Spleen (tissue), 11 donors: ENCODE data around the gene PARD3B. TPM values are rescaled to one million over a fixed set of nuclear protein-coding genes. Genes with fewer than 3 reads are reported as not detected.

Source experiments
- DNase-seq: peaks from one replicate; pipeline ENCODE4 v3.0.0-alpha.2; 2020
- H3K27ac ChIP-seq, 8 donors: fragments of 200-600 bp; sonication (generic) in 7 of 8; 1 replicate in 4 of 8; 2 replicates in 4 of 8; pipeline versions ENCODE4 v1.5.0 to v1.8.0; 2016 to 2021; ENCODE audit warnings: inconsistent platforms in 4 of 8, mild to moderate bottlenecking in 4 of 8, moderate library complexity in 1 of 8
- H3K27me3 ChIP-seq, 7 donors: fragments of 200-600 bp; sonication (generic) in 6 of 7; replicated peaks in 1 of 7; 1 replicate in 4 of 7; 2 replicates in 3 of 7; pipeline versions ENCODE4 v1.5.0 to v1.8.0; 2016 to 2021; ENCODE audit warnings: inconsistent platforms in 3 of 7, mild to moderate bottlenecking in 1 of 7
- H3K36me3 ChIP-seq, 6 donors: fragments of 200-600 bp; sonication (generic) in 5 of 6; 1 replicate in 4 of 6; 2 replicates in 2 of 6; pipeline versions ENCODE4 v1.5.0 to v1.8.0; 2016 to 2021; ENCODE audit warnings: inconsistent platforms in 2 of 6
- H3K4me1 ChIP-seq, 6 donors: fragments of 200-600 bp; sonication (generic) in 5 of 6; 1 replicate in 3 of 6; 2 replicates in 3 of 6; pipeline versions ENCODE4 v1.5.0 to v1.8.0; 2016 to 2021; ENCODE audit warnings: inconsistent platforms in 3 of 6
- H3K4me3 ChIP-seq, 8 donors: fragments of 200-600 bp; sonication (generic) in 7 of 8; 1 replicate in 4 of 8; 2 replicates in 4 of 8; pipeline versions ENCODE4 v1.5.0 to v1.8.0; 2016 to 2021; ENCODE audit warnings: inconsistent platforms in 4 of 8, mild to moderate bottlenecking in 4 of 8, moderate library complexity in 2 of 8
- H3K9me3 ChIP-seq, 8 donors: fragments of 200-600 bp; sonication (generic) in 7 of 8; 1 replicate in 4 of 8; 2 replicates in 4 of 8; pipeline versions ENCODE4 v1.5.0 to v1.8.0; 2016 to 2021; ENCODE audit warnings: inconsistent platforms in 4 of 8
- POLR2A ChIP-seq, 3 donors: fragments of 450-650 bp; IDR thresholded peaks; one replicate each; pipeline ENCODE4 v1.5.1; 2017; ENCODE audit warnings: antibody characterized with exemption in 3 of 3, mild to moderate bottlenecking in 1 of 3
- POLR2AphosphoS5 ChIP-seq, 3 donors: sonication (generic); formaldehyde crosslinking; IDR thresholded peaks; one replicate each; pipeline ENCODE4 v1.5.1; 2017; ENCODE audit warnings: antibody characterized with exemption in 3 of 3
- WGBS, 5 donors: extraction: QIAGEN DNeasy Blood & Tissue Kit in 3 of 5; methylation state at CpG; one replicate each; pipeline versions ENCODE4 v1.1.5 to v1.1.7; 2013 to 2018; 5-methylcytosine and 5-hydroxymethylcytosine counted together
- intact Hi-C: fragments of 100-400 bp; cut with DNase I; formaldehyde crosslinking; loops from one replicate; pipeline ENCODE4 v1.15.0; 2023; ENCODE audit warnings: low total_unique reads
- polyA plus RNA-seq, 3 donors: library from polyadenylated mRNA; stranded (reverse); fragments of 200-250 nt; gene quantifications; one replicate each; pipeline ENCODE4 v1.2.1, GENCODE V29; 2013
- total RNA-seq, 7 donors: library from RNA; depleted of rRNA in 3 of 7; stranded (reverse); fragments of >200 nt in 3 of 7; fragmentation: NEBNext Ultra II Directional in 4 of 7; extraction: Animal tissue kit (Norgen Biotek cat#: 25700) in 4 of 7; gene quantifications; one replicate each; pipeline versions ENCODE4 v1.1.0 to v1.2.1, GENCODE V29; 2016 to 2021
- TF ChIP-seq, protein P1 (sequence below), 11 experiments: fragments of 200-600 bp in 7 of 11; fragments of 450-650 bp in 4 of 11; sonication (generic) in 4 of 11; IDR thresholded peaks in 8 of 11; conservative IDR thresholded peaks in 3 of 11; 1 replicate in 7 of 11; 2 replicates in 4 of 11; pipeline versions ENCODE4 v1.4.0 to v1.8.0; 2016 to 2021; ENCODE audit warnings: antibody characterized with exemption in 11 of 11, inconsistent platforms in 4 of 11, mild to moderate bottlenecking in 1 of 11
- donor health status: healthy with polysubstance abuse.
- donor health status: DM: no; HTN: no; CAD: no; lungs with moderate emphysema.
- donor health status: DM: no; HTN: no; CAD: no.
- donor health status: Bipolar disorder and iron deficiency.
- donor health status: healthy.
- donor health status: DM: no; HTN: no; CAD: no.
- donor health status: DM: yes; HTN: yes; CAD: no.

The PARD3B gene
- total and polyA plus RNA-seq, 10 donors, result 0.85 to 27.8 (median 14.7) TPM

DNA sequence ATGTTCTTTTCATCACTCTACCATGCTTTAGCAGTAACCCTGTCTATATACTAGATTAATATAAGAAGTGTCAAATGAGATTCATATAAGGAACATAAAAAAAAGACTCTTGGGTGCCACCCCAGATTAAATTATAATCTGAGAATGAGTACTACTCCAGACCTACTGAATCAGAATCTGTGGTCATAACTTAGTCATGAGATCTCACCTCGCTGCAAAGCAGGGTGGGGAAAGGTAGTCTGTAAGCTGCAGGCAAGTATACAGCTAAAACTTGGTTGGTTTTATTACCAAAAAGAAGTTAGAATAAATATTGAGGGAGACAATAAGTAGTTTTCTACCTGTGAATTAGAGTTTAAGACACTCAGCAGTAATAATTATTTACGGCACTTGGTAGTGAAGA is 175.6 kb downstream of the PARD3B start:
- TF ChIP-seq POLR2A (IDR thresholded peaks at IDR 0.05), result no peak
- TF ChIP-seq POLR2AphosphoS5 (IDR thresholded peaks at IDR 0.05), result no peak
- TF ChIP-seq, protein P1, sequence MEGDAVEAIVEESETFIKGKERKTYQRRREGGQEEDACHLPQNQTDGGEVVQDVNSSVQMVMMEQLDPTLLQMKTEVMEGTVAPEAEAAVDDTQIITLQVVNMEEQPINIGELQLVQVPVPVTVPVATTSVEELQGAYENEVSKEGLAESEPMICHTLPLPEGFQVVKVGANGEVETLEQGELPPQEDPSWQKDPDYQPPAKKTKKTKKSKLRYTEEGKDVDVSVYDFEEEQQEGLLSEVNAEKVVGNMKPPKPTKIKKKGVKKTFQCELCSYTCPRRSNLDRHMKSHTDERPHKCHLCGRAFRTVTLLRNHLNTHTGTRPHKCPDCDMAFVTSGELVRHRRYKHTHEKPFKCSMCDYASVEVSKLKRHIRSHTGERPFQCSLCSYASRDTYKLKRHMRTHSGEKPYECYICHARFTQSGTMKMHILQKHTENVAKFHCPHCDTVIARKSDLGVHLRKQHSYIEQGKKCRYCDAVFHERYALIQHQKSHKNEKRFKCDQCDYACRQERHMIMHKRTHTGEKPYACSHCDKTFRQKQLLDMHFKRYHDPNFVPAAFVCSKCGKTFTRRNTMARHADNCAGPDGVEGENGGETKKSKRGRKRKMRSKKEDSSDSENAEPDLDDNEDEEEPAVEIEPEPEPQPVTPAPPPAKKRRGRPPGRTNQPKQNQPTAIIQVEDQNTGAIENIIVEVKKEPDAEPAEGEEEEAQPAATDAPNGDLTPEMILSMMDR (IDR thresholded peaks at IDR 0.05 in 8 of 11, conservative IDR thresholded peaks at IDR 0.05 in 3 of 11), result no peak
- no peaks in the 10 kb centered on the region for H3K4me1 ChIP-seq
- H3K27me3 ChIP-seq, result no peaks in the 10 kb centered on the region
- no peaks in the 10 kb centered on the region for H3K36me3 ChIP-seq
- H3K9me3 ChIP-seq, result no peaks in the 10 kb centered on the region
- H3K4me3 ChIP-seq, result no peak overlapping the region
- 86 to 92% (median 88%) methylated on average over 2 of the region's 2 CpGs for WGBS, 5 donors
- DNase-seq, result no peak
- intact Hi-C loops, result no loop called here
- H3K27ac ChIP-seq, result no peak overlapping the region

DNA sequence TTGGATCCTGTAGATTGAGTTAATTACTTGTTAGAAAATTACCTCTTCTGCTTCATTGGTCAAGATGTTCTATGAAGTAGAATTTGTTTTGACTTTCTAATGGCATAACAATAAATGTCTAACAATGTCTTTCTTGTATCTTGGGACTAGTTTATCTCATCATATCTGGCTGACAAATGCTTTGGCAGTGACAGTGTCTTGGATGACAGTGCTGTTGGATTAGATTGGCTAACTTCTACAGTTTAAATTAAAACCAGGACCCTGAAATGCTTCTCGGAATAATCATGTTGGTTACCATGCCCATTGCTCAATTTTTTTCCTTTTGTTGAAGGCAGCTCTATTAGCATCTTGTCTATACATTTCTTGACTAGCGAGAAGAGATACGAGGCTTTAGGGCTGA is 176.9 kb downstream of the PARD3B start:
- Histone ChIP-seq H3K27ac (no peak overlapping the region), H3K4me3 (no peak overlapping the region), H3K9me3 (no peaks in the 10 kb centered on the region), H3K36me3 (no peaks in the 10 kb centered on the region), H3K4me1 (no peaks in the 10 kb centered on the region), H3K27me3 (no peaks in the 10 kb centered on the region)
- no peak for DNase-seq
- 91 to 95% (median 94%) methylated on average over 3 of the region's 3 CpGs for WGBS, 5 donors
- intact Hi-C loops, result no loop called here
- TF ChIP-seq POLR2AphosphoS5 (IDR thresholded peaks at IDR 0.05) (no peak), POLR2A (IDR thresholded peaks at IDR 0.05) (no peak)
- TF ChIP-seq, protein P1 (IDR thresholded peaks at IDR 0.05 in 8 of 11, conservative IDR thresholded peaks at IDR 0.05 in 3 of 11), result no peak

DNA sequence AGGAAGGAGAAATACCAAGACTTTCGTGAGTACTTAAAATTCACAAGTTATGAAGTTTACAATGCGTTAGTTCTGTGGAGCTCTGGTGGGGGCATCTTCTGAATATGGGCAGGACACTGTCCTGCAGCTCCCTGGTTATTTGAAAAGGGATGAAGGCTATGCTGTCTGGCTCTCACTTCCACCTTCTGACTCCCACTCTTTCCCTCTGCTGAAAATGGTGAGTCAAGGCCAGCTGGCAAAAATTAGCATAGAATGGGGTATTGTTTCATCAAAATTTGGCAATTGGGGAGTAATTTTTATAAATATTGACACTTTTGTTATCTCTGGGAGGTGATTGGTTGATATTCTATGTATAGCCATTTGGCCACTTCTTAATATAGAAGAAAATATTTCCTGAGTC is 177.4 kb downstream of the PARD3B start:
- intact Hi-C loops, result no loop called here
- 75 to 88% (median 86%) methylated on average over 2 of the region's 2 CpGs for WGBS, 5 donors

DNA sequence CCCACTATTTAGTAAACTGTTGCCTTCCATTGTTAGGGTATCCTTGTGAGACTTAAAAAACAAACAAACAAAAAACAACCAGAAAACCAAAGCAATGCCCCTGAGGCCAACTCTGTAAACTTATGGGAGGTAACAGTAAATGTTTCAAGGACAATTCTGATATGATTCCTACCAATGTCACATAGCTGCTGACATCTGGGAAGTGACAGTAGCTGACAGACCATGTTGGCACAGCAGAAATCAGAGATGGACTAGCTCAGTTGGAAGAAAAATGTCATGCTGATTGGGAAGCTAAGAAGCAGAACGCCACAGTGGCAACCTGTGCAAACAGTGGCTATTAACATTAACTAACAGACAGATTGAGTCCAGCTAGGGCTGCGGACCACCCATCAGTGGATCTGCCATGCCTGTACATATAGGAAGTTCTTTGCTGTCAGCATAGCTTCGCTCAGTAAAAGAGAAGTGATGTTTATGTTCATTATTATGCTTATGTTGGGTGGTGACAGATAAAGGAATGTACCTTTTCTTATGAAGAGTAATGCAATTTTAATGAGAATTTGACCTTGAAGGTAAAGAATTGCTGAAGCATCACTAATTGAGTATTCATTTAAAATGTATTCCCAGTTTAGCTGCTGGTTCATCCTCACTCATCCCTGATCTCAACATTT is 180.6 kb downstream of the PARD3B start:
- H3K9me3 ChIP-seq, result no peaks in the 10 kb centered on the region
- 83 to 91% (median 89%) methylated on average over 3 of the region's 3 CpGs for WGBS, 5 donors
- intact Hi-C loops, result no loop called here
- no peak overlapping the region for H3K4me3 ChIP-seq
- DNase-seq, result no peak
- H3K27ac ChIP-seq, result no peak overlapping the region
- H3K36me3 ChIP-seq, result no peaks in the 10 kb centered on the region
- no peaks in the 10 kb centered on the region for H3K27me3 ChIP-seq
- TF ChIP-seq, protein P1 (IDR thresholded peaks at IDR 0.05 in 8 of 11, conservative IDR thresholded peaks at IDR 0.05 in 3 of 11), result no peak
- TF ChIP-seq POLR2AphosphoS5 (IDR thresholded peaks at IDR 0.05) (no peak), POLR2A (IDR thresholded peaks at IDR 0.05) (no peak)
- no peaks in the 10 kb centered on the region for H3K4me1 ChIP-seq

More for the DNA sequence above, 177.4 kb downstream of the PARD3B start:
- DNase-seq, result no peak
- Histone ChIP-seq H3K4me1 (no peaks in the 10 kb centered on the region), H3K4me3 (no peak overlapping the region), H3K27me3 (no peaks in the 10 kb centered on the region), H3K27ac (no peak overlapping the region), H3K9me3 (no peaks in the 10 kb centered on the region), H3K36me3 (no peaks in the 10 kb centered on the region)
- TF ChIP-seq, protein P1 (IDR thresholded peaks at IDR 0.05 in 8 of 11, conservative IDR thresholded peaks at IDR 0.05 in 3 of 11), result no peak
- TF ChIP-seq POLR2AphosphoS5 (IDR thresholded peaks at IDR 0.05), result no peak
- no peak for TF ChIP-seq POLR2A (IDR thresholded peaks at IDR 0.05)
